C1 segment of cervical spinal cord (tissue), 14 donors: ENCODE measurements around the gene MAP7.

Experiments
- DNase-seq, 14 donors: peaks; one replicate each; lab custom pipeline; 2025; lab: John Stamatoyannopoulos, UW

The MAP7 gene

DNA sequence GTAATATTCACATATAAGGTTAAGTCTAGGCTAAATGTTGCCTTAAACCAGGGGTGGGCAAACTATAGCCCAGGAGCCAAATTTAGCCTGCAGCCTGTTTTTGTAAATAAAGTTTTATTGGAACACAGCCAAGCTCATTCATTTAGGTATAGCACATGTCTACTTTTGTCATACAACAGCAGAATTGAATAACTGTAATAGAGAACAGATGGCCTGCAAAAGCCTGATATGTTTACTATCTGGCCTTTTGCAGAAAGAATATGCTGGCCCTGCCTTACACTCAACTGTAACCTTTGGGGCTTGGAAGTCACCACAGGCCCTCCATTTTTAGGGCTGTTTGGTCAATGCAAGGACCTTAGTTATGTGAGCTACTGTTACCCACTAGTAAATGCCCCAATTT, 242.9 kb downstream of the MAP7 start:
- DNase-seq = no peak

DNA sequence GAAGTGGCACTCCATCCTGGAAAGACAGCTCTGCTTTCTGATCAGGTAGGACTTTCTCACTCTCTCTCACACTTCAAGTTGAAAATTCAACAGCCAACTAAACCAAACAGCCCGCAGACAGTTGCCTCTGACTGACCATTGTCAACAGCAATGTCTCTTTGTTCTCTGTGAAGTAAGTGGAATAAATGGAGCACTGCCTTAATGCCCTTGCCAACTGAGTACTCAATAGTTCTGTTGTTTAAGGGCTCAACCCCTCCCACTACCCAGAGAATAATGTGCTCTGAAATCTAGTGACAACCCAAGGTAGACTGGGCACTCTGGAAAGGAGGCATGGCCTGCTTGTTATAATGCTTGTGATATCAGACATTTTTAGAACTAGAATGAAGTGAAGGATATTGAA, 243.8 kb downstream of the MAP7 start:
- DNase-seq = peak in 8 of 14 donors; percentile 24 to 64 (median 48)

DNA sequence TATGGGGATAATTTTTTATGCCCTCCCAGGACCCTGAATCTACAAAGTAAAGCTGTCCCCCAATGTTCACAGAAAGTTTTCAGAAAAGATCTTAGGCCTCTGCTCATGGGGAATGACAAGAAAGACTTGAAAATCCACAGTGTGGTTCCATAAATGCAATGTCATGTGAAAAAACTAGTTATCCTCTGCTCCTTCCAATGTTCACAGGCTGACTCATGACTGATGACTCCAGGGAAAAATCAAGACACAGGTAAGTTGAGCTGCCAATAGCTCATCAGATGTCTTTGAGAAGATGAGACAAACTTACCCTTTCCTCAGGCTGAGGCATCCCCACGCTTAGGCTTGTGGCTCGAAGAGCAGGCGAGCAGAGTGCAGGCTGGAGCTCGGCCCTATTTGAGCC, 245.8 kb downstream of the MAP7 start:
- DNase-seq = no peak

DNA sequence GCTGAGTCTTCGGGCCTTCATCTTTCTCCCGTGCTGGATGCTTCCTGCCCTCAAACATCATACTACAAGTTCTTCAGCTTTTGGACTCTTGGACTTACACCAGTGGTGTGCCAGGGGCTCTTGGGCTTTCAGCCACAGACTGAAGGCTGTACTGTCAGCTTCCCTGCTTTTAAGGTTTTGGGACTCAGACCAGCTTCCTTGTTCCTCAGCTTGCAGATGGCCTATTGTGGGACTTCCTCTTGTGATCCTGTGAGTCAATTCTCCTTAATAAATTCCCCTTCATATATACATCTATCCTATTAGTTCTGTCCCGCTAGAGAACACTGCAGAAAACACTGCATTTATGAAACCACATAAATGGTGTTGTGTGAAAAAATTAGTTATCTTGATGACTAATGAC, 246.7 kb downstream of the MAP7 start:
- DNase-seq = no peak

DNA sequence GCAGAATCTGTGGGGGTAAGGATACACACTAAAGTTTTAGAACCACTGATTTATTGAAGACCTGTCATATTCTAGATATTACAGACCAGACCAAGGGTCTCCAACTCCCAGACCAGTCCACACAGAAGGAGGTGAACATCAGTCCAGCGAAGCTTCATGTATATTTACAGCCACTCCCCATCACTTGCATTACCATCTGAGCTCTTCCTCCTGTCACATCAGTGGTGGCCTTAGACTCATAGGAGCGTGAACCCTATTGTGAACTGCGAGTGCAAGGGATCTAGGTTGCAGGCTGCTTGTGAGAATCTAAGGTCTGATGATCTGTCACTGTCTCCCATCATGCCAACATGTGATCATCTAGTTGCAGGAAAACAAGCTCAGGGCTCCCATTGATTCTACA, 255.6 kb downstream of the MAP7 start:
- no peak for DNase-seq
